Cardiac septum (tissue), 1 donor: Measurements from ENCODE around the gene LRRC28. TPM values are rescaled to one million over a fixed set of nuclear protein-coding genes. Genes with fewer than 3 reads are reported as not detected.

Source experiments
- DNase-seq: peaks from one replicate; pipeline ENCODE4 v3.0.0-alpha.2; 2020; ENCODE audit warnings: low spot score
- intact Hi-C: fragments of 100-400 bp; cut with DNase I; formaldehyde crosslinking; loops from one replicate; pipeline ENCODE4 v1.14.0; 2022
- total RNA-seq: library from RNA; stranded (reverse); fragmentation: NEBNext Ultra II Directional; extraction: Animal tissue kit (Norgen Biotek cat#: 25700); gene quantifications from one replicate; pipeline ENCODE4 v1.2.1, GENCODE V29; 2021
- donor health status: DM: no; HTN: no; CAD: no.

LRRC28 gene
- total RNA-seq, 1 donor from 2014 or later, result 20.9 TPM

DNA sequence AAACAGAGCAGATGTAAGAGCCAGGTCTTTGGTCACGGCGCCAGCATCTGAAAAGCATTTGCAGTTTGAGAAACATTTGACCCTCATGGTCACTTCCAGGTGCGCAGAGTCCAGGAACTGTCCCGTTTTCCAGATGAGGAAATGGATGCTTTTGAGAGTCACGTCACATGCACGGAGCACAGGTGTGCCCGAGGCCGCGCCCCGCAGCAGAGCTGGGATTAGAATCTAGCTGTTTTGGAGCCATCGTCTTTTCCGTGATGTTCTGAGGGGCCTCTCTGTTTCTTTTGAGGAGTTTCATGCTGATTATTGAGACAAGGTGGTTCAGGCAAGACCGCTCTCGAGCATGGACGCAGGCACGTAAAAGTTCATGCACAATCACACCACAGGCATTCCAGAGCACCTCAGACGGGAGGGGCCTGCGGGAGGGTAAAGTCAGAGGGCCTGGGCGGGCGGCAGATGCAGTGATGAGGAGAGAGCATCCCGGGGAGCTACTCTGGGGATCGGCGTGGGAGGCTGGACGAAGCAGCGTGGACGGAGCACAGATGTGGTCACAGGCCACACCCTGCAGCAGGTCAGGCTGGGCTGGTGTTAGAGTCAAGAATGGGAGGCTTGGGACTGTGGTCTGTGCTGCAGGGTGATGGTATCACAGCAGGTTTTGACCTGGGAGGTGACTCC, 175.3 kb downstream of the LRRC28 start:
- intact Hi-C loops, result no loop called here
- peak; percentile 66 for DNase-seq

DNA sequence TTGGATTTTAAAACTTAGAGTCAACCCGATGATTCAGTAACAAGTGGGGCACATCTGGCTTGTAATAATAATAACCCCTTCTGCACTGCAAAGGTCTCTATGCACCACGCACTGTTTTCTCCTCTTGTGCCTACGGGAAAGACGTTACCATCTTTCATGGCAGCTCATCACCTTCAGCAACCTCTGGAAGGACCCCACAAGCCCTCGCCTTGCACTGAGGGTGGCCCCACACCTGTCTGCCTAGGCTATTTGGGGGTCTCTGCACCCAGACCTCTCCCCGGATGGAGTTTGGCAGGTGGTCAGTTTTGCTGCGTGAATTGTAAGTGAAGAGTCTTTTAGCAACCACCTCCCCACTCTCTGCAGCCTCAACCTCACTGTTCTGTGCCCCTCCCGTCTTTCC, 175.9 kb downstream of the LRRC28 start:
- intact Hi-C loops, result no loop called here
- DNase-seq, result peak; percentile 61

DNA sequence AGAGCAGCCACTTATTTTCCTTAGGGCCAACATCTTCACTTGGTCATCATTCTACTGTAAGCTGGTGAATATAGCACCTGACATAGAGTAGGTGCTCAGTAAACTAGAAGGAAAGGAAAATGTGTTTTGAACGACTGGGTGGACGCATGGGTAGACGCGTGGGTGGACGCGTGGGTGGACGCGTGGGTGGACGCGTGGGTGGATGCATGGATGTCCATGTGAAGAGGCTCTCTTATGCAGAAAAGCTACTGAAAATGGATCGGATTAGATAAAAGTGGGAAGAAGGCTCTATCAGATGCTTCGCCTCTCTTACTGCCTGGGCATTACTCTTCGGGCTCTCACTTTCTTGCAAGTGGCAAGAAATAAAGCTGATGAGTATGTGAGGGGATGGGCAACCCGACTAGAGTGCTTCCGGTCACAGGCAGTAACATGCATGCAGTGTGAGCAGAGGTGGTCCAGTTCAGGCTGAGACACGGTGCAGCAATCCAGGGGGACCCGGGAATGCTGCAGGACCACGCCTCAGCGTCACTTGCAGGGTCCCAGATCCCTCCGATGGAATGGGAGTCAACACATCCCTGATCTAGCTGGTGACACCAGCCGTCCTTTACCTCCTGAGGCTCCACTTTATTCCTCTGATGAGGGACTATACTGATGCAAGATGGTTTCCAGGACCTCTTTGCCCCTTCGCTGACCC, 176.5 kb downstream of the LRRC28 start:
- intact Hi-C loops, result no loop called here
- peak; percentile 64 for DNase-seq

DNA sequence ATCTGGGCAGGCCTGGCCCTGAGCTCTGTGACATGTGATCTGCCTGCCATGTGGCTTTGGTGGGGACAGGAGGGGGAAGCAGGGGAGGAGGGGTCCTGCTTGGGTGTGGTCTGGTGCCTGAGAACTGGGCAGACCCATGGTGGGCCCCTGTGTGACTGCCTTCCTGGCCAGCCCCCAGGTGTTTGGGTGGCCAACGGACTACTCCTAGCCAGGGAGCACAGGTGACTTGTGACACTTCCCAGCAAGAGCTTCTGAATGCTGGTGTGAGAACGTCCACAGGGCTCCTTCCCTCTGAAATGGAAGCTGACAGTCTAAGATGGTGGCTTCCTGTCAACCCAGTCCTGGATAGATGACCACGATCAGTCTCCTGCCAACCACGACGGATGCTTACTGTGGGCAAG, 178.4 kb downstream of the LRRC28 start:
- peak; percentile 63 for DNase-seq
- intact Hi-C loops, result no loop called here

DNA sequence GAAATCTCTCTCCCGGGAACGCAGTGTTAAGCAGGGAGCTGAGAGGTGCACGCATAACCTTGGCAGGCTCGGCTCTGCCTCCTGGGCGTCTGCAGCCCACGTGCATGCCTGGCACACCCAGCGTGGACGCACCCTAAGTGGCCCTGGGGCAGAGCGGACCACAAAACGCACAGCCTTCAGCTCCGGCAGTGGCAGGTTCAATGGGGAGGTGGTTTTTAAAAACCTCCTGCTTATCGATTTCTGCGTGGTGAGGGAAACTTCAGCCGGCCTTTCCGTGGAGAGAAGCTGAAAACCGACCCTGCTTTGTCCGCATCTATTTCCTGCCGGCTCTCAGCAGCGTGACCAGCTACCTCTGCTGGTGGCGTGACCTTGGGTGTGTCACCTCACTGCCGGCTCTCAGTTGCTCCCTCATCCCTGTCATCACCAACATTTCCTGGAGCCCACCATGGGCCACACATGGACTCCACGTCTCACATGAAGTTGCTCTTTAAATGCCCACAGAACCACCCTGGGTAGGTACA, 179.7 kb downstream of the LRRC28 start:
- intact Hi-C loops, result no loop called here
- peak; percentile 70 for DNase-seq

DNA sequence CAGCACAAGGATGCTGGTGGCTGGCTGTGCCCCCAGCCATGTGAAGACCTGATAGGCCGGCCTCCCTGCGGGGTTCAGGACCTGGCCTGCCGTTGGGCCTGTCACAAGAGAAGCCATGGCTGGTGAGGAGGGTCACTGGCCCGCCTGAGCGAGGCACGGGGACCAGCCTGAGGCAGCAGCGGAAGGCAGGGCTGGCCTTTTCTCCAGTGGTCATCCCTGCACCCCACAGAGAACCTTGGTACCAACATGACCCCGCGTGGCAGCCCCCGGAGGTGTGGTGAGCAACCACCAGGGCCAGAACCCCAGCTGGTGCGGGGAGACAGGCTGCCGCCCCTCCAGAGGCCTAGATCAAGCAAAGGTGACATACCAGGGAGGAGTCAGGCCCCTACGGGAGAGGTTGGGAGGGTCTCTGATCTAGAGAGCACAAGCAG, 180.4 kb downstream of the LRRC28 start:
- intact Hi-C loops, result no loop called here
- peak; percentile 74 for DNase-seq

DNA sequence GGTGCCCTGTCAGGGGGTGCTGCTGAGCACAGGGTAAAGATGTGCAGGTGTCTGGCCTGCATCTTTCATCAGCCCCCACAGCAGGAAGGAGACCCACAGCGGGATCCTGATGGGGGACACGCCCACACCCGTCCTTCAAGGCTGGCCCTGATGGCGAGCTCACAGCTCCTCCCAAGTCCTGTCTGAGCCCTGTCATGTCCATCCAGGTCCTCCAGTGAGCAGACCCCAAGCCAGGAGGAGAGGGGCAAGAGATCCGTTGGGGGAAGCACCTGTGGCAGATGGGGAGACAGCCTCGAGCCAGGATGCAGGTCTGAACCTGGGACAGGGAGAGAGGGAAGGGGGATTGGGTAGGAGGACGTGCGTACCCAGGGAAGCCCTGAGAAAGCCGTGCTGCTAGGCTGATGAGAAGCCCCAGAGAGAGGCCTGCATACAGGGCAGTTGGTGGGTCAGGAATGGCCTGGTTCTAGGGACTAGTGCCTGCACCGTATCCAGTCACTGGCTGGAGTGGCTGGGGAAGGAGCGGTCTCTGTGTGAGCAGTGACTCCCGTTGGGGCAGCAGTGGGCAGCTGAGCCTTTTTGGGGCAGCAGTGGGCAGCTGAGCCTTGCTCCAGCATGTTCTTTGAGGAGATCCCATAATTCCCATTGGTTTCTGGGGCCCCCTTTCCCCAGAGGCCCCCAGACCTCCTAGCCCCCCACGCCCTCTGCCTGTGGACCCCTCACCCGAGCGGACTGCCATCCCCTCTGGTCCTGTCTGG, 181.2 kb downstream of the LRRC28 start:
- intact Hi-C loops, result no loop called here
- peak; percentile 76 for DNase-seq

DNA sequence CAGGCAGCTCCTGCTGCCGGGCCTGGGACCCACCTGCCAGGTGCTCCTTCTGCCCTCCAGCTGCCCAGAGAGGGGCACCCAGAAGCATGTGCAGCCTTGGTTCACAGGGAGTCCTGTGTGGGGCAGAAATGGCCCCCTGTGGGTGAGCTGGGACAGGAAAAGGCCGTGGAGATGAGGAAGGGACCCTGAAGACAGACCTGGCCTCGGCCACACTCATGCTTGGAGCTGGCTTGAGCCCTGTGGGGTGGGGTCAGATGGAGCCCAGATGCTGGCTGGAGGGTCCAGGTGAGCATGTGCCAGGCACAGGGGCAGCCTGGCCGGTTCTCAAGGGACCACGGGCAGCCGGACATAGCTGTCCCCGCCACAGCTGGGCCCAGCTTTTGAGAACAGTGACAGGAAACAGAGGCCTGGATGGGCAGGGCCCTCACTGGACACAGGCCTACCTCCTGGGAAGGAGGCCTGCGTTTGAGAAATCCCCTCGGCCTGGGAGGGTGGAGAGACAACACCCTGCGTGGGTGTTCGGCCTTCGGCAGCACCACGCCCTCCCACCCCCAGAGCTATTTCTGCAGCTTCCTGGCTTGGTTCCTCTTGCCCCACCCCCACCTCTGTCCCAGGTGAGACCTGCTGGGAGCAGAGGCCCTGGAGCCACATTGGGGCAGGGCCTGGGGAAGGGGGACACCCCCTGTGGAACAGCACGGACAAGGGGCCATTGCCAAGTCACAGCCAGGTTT, 181.9 kb downstream of the LRRC28 start:
- intact Hi-C loops, result no loop called here
- DNase-seq, result peak; percentile 78

DNA sequence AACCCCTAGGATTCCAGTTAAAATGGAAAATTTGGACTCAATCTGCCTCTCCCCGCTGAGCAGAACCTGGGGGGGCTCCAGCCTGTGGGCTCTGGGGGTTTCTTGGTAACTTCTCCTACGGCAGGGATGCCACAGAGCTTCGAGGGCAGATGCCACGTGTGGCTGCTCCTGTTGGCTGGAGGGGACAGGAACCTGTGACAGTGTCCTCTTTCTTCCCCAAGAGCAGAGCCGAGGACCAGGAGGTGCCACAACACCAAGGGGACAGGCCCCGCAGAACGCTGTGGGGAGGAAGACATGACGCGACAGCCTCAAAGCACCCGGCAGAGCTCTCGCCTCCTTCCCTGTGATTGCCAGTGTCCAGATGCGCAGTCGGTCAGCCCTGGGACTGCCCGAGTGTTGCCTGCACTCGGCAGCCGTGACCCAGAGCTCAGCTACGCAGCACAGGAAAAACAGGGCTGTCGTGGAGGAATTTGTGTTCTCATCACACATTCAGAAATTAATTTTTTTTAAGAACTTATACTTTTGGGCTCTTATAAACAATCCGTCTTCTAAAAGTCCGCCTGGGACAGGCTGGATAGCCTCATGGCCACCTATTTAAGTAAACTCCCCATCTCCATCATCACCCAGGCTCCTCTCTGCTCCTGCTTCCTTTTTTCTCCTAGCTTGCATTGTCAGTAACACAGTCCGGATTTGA, 182.6 kb downstream of the LRRC28 start:
- intact Hi-C loops, result no loop called here
- DNase-seq, result peak; percentile 71

DNA sequence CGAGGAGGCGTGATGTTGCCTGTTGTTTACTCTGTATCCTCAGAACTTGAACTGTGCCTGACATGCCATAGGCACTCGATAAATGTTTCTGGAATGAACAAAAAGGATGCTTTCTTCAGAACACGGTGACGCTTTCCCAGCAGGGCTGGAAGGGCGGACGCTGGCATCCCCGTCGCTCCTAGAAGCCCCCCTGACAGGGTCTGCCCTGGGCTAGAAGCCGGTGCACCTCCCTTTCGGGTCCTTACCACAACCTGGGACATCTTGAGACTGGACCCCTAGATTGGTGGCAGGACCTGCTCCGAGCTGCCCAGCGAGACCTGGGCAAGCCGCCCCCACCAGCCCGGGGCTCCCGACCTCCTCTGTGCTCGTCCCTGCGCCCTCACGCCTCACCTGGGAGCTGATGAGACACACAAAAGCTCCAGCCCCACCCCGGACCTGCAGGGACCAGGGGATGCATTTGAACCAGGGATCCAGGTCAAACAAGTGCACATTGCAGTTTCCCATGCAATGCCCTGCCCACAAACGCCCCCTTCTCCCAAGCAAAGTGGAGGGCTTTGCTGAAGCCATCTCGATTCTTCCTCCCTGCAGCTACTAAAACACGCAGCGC, 183.3 kb downstream of the LRRC28 start:
- DNase-seq, result peak; percentile 61
- intact Hi-C loops, result loop anchor here (5.0 kb wide), 1 partner anchor 133 kb away; the partner anchor contains the start of gene MEF2A

DNA sequence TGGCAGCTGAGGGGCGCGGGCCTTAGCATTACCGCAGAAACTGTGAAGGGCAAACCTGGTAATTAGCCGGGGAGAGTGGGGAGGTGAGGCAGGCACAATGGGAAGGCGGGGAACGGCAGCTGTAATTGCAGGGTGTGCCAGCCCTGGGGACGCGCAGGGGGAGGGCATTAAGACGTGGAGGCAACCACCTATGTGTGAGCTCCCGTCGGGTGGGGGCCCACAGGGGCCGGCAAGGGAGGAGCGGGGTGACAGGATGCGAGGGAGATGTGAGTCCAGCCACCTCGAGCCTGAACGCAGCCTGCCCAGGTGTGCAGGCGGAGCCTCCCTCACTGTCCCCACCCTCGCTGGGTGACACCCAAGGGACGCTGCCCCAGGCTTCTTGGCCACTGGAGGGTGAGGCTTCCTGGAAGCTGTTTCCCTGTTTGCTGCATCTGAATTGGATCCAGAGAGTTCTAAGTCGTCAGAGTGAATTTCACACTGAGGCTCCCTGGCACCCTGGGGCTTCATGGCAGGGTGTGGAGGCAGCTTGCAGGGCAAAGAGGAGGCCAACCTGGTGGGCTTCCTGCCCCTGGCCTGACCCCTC, 183.9 kb downstream of the LRRC28 start:
- intact Hi-C loops, result loop anchor here (5.0 kb wide), 1 partner anchor 132 kb away; the partner anchor contains the start of gene MEF2A
- peak; percentile 74 for DNase-seq

DNA sequence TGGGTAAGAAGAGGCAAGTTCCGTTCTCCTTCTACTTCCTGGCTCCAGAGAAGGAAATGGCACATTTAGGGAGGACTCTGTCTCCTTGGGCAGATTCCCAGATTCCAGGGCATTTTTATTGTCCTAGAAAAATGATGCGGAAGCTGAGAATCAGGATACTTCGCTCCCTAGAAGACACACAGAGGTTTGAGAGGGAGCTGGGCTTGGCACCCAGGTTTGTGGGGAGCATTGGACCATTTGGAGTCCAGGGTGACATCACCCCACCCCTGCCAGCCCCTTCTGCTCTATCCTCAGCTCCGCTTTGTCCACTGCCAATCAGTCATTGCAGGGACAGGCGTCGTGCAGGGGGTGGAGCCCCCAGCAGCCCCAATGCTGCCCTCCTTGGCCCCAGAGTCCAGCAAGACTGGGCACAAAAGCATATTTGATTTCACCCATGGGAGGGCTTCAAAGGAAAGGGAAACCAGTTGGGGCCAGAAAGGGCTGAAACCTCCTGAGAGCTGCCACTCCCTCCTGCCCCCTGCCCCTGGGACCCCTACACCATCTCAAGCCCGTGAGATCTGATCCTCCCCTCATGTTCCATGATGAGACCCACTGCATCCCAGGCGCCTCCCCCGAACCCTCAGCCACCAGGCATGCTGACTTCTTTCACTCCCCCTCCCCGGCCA, 184.7 kb downstream of the LRRC28 start:
- intact Hi-C loops, result loop anchor here (5.0 kb wide), 1 partner anchor 131 kb away; the partner anchor contains the start of gene MEF2A
- no peak for DNase-seq

DNA sequence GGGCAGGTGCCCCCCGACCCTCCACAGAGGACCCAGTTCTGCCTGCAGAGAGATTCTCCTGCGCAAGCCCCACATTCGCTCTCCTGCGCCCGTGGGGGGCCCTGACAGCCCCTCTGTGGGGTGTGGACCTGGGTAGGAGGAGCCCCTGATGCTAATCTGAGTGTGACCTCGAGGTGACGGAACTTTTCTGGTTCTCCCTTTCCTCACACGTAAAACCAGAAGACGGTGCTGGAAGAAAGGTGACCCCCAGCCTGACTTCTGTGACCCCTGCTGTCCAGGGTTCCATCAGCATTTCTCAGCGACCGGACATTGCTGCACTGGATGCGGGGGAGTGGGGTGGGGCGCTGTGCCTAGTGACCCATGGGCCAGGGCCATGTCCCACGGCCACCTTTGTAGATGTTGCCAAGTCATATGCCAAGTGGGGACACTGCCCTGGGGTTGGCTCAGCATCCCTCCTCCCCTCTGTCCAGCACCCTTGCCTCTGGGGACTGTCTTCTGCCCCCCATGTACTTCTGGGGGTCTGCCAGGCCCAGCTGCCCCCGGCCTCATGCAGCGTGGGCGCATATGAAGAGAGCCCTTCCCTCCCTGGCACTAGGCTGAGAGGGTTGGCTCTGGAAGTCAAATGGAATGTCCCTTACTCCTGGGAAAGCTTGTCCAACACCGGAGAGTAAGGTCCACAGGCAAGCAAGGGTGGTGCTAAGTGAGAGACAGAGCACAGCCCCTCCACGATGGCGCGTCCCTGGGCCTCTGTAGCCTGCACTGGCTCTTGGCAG, 185.4 kb downstream of the LRRC28 start:
- peak; percentile 67 for DNase-seq
- intact Hi-C loops, result loop anchor here (5.0 kb wide), 1 partner anchor 131 kb away; the partner anchor contains the start of gene MEF2A

DNA sequence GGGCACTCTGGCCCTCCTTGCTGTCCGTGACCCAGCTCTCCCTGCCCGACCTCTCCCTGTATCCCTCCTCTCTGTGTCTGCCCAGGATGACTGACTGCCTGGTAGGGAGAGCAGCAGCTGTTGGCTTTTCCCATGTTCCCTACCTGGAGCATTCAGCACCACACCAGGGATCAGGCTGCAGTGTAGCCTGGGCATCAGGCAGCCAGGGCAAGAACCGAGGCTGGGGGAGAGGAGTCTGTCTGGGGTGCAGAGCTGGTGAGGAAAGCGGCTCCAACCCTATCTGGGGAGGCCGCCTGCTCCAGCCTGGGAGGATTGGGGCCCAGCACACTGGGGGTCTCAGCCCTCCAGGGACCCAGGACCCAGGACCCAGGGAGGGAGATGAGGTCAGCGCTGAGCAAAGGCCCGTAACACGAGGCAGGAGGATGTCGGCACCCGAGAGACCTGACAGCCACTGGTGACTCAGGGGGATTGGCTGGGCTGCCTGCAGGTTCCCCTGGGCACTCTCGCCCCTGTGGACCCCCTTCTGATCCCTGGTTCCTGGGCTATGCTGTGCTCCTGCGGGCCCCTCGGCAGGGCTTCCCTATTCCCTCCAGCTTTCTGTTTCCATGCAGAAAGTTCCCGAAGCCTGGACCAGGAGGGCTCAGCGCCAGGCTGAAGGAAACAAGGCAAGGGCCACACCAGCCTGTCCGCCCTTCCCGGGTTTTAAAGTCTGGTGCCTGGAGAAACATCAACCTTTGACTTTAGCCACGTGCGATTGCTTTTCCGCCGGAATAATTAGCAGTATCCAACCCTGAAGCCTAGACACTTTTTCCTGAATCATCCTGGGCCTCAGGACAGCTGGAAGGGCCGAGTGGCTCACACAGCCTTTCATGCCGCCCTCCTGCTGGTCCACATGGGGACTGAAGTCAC, 186.3 kb downstream of the LRRC28 start:
- DNase-seq, result peak; percentile 74
- intact Hi-C loops, result loop anchor here (5.0 kb wide), 1 partner anchor 130 kb away; the partner anchor contains the start of gene MEF2A

DNA sequence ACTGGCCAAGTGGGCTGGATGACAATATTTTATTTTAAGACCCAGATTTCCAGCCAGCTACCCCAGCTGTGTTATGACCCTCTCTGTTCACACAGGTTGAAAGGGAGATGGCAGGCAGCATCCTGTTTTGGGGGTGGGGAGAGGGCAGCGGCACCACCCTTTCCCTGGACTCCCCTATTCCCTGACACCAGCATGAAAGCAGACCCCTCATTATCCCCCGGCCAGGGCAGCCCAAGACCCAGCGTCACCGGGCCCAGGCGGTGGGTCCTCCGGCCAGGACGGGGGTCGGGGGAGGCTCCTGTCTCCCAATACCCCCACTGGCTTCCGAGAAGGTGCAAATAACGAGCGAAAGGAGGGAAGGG, 186.9 kb downstream of the LRRC28 start:
- DNase-seq, result peak; percentile 60
- intact Hi-C loops, result loop anchor here (5.0 kb wide), 1 partner anchor 129 kb away; the partner anchor contains the start of gene MEF2A
